Activated naive CD4-positive, alpha-beta T cell treated with anti-CD3 and anti-CD28 coated beads, Interleukin-2, amount 10 ng/mL, durations not matched to agents 7 days and 5 days (primary cell): Measurements from ENCODE around the gene UGT1A4.

Experiments
- CTCF ChIA-PET: fragments of 350-600 bp; sonication (Branson Sonifier 250); formaldehyde crosslinking; loops from one replicate; lab custom pipeline; 2021; ENCODE audit warnings: antibody characterized with exemption; lab: Charles Lee
- DNase-seq: peaks from one replicate; pipeline ENCODE4 v3.0.0-alpha.2; 2020
- H3K27ac Mint-ChIP-seq: one replicate; pipeline ENCODE4 v1.8.0; 2021; ENCODE audit warnings: mild to moderate bottlenecking, moderate library complexity, mixed read lengths
- H3K27me3 Mint-ChIP-seq: one replicate; pipeline ENCODE4 v1.8.0; 2021; ENCODE audit warnings: mild to moderate bottlenecking, mixed read lengths
- H3K36me3 Mint-ChIP-seq: one replicate; pipeline ENCODE4 v1.8.0; 2021; ENCODE audit warnings: mixed read lengths
- H3K4me1 Mint-ChIP-seq: one replicate; pipeline ENCODE4 v1.8.0; 2021; ENCODE audit warnings: mixed read lengths
- H3K4me3 Mint-ChIP-seq: one replicate; pipeline ENCODE4 v1.8.0; 2021; ENCODE audit warnings: mild to moderate bottlenecking, moderate library complexity, mixed read lengths
- H3K9me3 Mint-ChIP-seq: one replicate; pipeline ENCODE4 v1.8.0; 2021; ENCODE audit warnings: mixed read lengths

The UGT1A4 gene

DNA sequence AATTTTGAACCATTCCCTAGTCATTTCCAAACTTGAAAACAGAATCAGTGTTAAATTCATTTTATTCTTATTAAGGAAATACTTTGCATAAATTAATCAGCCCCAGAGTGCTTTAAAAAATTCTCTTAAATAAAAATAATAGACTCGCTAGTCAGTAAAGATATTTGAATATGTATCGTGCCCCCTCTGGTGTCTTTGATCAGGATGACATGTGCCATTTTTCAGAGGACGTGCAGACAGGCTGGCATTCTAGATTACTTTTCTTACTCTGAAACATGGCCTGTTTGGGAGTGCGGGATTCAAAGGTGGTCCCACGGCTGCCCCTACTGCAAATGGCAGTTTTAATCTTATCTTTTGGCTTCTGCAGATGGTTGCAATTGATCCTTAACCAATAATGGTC is 54.0 kb downstream of the UGT1A4 start:
- Mint-ChIP-seq H3K4me3 (no peak overlapping the region), H3K9me3 (peaks cover 4% of the 10 kb centered on the region), H3K4me1 (no peaks in the 10 kb centered on the region), H3K27ac (no peak overlapping the region), H3K27me3 (peaks cover 9% of the 10 kb centered on the region), H3K36me3 (no peaks in the 10 kb centered on the region)
- DNase-seq, result no peak
- CTCF ChIA-PET, result no interaction called here

DNA sequence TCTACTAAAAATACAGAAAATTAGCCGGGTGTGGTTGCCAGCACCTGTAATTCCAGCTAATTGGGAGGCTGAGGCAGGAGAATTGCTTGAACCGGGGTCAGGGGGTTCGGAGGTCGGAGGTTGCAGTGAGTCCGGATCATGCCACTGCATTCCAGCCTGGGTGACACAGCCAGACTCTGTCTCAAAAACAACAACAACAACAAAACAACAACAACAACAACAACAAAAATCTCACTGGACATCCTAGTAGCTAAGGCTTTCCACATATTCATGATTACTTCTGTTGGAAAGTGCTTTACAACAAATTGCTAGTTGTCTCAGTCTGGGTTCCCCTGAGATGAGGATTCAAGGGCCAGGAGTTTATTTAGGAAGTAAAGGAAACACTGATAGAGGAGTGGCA is 55.3 kb downstream of the UGT1A4 start:
- Mint-ChIP-seq H3K27me3 (peaks cover 9% of the 10 kb centered on the region), H3K36me3 (no peaks in the 10 kb centered on the region), H3K4me3 (no peak overlapping the region), H3K4me1 (no peaks in the 10 kb centered on the region), H3K9me3 (peaks cover 4% of the 10 kb centered on the region), H3K27ac (no peak overlapping the region)
- no peak for DNase-seq
- CTCF ChIA-PET, result no interaction called here

DNA sequence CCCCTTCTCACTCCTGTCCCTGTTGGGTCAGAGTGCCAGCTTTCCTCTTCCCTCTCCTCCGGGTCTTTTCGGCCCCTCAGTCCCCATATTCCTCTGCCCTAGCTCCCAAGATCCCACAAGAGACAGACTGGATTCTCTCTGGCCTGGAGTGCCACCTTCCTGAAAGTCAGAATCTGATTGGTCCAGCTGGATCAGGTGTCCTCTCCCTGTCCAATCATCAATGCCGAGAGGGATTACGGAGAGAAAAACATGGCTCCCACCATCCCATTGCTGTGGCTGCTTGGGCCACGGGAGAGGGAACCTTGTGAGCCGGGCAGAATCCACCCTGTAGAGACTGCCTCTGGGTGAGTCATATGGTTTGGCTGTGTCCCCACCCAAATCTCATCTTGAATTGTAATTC is 56.9 kb downstream of the UGT1A4 start:
- CTCF ChIA-PET, result no interaction called here
- no peaks in the 10 kb centered on the region for H3K36me3 Mint-ChIP-seq
- no peak overlapping the region for H3K27ac Mint-ChIP-seq

DNA sequence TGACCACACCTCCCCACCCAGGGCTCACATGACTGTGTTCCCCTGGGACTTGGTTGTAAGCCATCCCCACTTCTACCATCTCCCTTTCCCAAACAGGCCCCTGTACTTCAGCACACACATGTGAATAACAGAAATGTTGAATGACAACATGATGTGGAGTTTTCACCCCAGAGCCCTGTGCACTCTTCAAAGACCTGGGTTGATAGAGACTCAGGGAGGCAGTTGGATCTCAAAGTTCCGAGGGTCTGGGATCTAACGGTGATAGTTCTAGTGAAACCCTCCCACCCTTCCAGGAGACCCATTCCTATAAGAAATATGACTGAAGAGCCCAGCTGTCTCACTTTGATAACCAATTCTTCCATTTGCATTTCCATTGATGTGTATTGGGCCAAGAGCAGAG is 59.5 kb downstream of the UGT1A4 start, which contains the start of gene MROH2A:
MROH2A (plus strand) TSS at position 301 of the 400 bp plus-strand sequence. CDS start 1,029 bp downstream, outside the sequence.
- Mint-ChIP-seq H3K4me3 (no peak within 1 kb of the TSS), H3K4me1 (no peaks in the 10 kb centered on the region), H3K9me3 (peaks cover 4% of the 10 kb centered on the region), H3K27ac (no peak within 1 kb of the TSS), H3K36me3 (no peaks in the 10 kb centered on the region), H3K27me3 (peaks cover 4% of the 10 kb centered on the region)
- CTCF ChIA-PET, result no interaction called here
- no peak for DNase-seq

More for the DNA sequence above, 56.9 kb downstream of the UGT1A4 start:
- no peak for DNase-seq
- peaks cover 4% of the 10 kb centered on the region for H3K9me3 Mint-ChIP-seq
- peaks cover 9% of the 10 kb centered on the region for H3K27me3 Mint-ChIP-seq
- no peak overlapping the region for H3K4me3 Mint-ChIP-seq
- H3K4me1 Mint-ChIP-seq, result no peaks in the 10 kb centered on the region

DNA sequence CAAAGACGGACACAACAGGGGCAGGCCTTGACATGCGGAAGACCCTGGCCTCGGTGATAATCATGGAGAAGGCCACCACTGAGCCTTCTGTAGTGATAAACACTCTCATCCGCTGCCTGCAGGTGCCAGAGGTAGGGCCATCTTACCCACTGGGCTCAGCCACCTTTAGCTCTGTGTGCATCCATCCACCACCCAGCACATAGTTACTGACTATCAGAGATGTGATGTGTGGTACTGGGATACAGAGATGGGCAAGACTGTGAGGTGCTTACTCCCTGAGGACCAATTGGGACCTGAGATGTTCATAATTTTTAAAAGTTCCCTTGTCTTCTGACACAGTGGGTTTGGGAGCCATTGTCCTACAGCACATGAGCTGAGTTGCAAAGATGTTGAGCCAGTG is 61.2 kb downstream of the UGT1A4 start:
- peaks cover 4% of the 10 kb centered on the region for H3K27me3 Mint-ChIP-seq
- H3K9me3 Mint-ChIP-seq, result peaks cover 4% of the 10 kb centered on the region
- DNase-seq, result no peak
- no peak overlapping the region for H3K27ac Mint-ChIP-seq
- H3K4me1 Mint-ChIP-seq, result no peaks in the 10 kb centered on the region
- no peak overlapping the region for H3K4me3 Mint-ChIP-seq
- no peaks in the 10 kb centered on the region for H3K36me3 Mint-ChIP-seq
- CTCF ChIA-PET, result no interaction called here

DNA sequence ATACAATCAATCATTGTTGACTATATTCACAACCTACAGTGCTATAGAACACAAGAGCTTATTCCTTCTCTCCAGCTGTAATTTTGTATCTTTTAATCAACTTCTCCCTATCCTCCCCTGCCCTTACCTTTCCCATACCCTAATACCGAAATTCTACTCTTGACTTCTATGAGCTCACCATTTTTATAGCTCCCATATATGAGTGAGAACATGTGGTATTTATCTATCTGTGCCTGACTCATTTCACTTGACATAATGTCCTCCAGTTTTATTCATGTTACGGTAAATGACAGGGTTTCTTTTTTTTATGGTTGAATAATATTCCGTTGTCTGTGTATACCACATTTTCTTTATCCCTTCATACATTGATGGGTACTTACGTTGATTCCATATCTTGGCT is 62.2 kb downstream of the UGT1A4 start:
- no peak overlapping the region for H3K27ac Mint-ChIP-seq
- no peaks in the 10 kb centered on the region for H3K27me3 Mint-ChIP-seq
- no peaks in the 10 kb centered on the region for H3K36me3 Mint-ChIP-seq
- DNase-seq, result no peak
- no peak overlapping the region for H3K4me3 Mint-ChIP-seq
- peaks cover 4% of the 10 kb centered on the region for H3K9me3 Mint-ChIP-seq
- CTCF ChIA-PET, result interaction anchor here (0.6 kb wide), 1 partner anchor 1066 kb away, joined by 4 read pairs; no protein-coding TSS in a partner anchor
- no peaks in the 10 kb centered on the region for H3K4me1 Mint-ChIP-seq

DNA sequence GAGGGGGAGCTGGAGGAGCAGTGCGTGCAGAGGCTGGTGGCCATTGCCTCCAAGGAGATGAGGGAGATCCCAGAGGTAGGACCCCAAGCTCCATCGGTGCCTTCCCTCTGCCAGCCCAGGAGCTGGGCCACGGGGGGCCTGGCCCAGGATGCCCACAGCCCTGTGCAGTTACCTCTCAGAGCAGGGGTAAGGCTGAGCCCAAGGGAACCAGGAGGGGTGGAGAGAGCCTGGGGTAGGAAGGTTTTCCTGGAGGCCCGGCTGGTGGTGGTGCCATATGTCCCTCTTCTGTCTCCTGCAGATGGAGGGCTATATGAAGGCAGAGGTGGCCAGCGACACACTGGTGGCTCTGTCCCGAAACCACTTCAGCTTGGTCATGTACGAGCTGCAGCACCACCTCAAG is 71.0 kb downstream of the UGT1A4 start:
- Mint-ChIP-seq H3K4me3 (no peak overlapping the region), H3K27ac (no peak overlapping the region), H3K9me3 (no peaks in the 10 kb centered on the region), H3K36me3 (no peaks in the 10 kb centered on the region), H3K4me1 (no peaks in the 10 kb centered on the region), H3K27me3 (no peaks in the 10 kb centered on the region)
- DNase-seq, result no peak
- CTCF ChIA-PET, result no interaction called here

DNA sequence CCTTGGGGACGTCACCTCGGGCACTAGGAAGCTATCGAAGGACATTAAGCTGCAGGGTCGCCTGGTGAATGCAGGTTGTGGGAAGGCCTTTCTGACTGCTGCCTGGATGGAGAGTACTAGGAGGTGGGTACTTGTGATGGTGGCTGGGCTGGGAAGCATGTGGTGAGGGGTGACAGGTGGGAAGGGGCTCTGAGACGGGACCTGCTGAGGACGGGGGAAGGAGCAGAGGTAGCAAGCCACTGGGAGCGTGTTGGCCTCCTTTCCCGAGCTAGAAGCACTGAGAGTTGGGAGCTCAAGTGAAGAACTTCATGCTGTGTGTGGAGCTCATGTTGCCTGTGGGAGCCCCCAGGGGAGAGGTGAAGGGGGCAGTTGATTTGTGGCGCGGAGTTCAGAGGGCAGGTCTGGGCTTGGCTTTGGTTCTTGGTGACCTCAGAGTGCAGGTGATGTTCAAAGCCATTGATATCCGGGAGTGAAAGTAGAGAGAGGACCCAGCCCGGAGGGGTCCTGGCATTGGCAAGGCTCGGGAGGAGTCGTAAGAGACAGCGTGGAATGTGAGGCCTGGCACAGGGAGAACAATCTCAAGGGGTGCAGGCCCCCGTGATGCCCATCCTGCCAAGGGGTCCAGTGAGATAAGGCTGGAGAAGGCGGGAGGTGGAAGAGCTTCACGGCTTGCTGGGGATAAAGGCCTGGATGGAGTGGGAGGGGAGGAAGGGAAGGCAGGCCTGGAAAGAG is 72.8 kb downstream of the UGT1A4 start:
- no peaks in the 10 kb centered on the region for H3K27me3 Mint-ChIP-seq
- no peak overlapping the region for H3K27ac Mint-ChIP-seq
- H3K4me1 Mint-ChIP-seq, result no peaks in the 10 kb centered on the region
- H3K4me3 Mint-ChIP-seq, result no peak overlapping the region
- no peak for DNase-seq
- CTCF ChIA-PET, result no interaction called here
- H3K9me3 Mint-ChIP-seq, result no peaks in the 10 kb centered on the region
- H3K36me3 Mint-ChIP-seq, result no peaks in the 10 kb centered on the region

DNA sequence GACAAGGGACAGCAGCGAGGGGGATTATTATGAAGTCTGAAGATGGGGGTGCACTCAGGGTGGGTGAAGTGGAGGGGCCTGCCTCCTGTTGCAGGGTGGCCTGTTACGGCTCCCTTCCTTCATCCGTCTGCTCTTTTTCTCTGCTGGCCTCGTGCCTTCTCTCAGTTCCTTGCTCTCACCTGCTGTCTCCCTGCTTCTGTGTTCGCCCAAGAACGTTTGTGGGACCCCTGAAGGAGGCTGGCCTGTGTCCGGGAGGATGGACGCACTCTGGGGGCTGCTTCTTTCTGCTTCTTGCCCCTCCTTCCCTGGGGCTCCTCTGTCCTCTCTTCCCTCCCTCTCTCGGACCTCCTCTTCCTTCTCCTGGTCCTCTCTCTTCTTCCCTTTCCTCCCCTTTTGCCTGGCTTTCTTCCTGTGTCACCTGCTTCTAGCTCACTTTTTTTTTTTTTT is 73.4 kb downstream of the UGT1A4 start:
- Mint-ChIP-seq H3K27ac (no peak overlapping the region), H3K4me1 (no peaks in the 10 kb centered on the region), H3K36me3 (no peaks in the 10 kb centered on the region), H3K9me3 (no peaks in the 10 kb centered on the region), H3K27me3 (no peaks in the 10 kb centered on the region), H3K4me3 (no peak overlapping the region)
- no peak for DNase-seq
- CTCF ChIA-PET, result no interaction called here

DNA sequence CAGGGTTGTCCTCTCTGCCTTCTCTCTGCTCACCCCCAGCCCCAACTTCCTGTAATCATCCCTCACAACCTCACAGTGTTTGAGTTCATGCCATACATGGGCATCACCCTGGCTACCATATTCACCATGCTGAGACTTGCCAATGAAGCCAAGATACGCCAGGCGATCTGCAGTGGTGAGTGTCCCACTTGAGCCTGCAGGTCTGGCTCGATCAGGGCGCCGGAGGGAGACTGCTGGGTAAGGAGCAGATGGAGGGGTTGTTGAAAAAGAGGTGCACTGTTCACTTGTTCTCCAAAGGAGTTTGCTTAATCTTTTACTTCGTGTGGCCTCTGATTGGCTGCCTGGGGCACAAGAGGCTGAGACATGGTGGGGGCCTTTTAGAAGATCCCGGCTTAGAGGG is 74.2 kb downstream of the UGT1A4 start:
- no peak overlapping the region for H3K27ac Mint-ChIP-seq
- CTCF ChIA-PET, result no interaction called here
- H3K27me3 Mint-ChIP-seq, result no peaks in the 10 kb centered on the region
- DNase-seq, result no peak
- H3K36me3 Mint-ChIP-seq, result no peaks in the 10 kb centered on the region
- no peak overlapping the region for H3K4me3 Mint-ChIP-seq
- no peaks in the 10 kb centered on the region for H3K9me3 Mint-ChIP-seq
- H3K4me1 Mint-ChIP-seq, result no peaks in the 10 kb centered on the region

DNA sequence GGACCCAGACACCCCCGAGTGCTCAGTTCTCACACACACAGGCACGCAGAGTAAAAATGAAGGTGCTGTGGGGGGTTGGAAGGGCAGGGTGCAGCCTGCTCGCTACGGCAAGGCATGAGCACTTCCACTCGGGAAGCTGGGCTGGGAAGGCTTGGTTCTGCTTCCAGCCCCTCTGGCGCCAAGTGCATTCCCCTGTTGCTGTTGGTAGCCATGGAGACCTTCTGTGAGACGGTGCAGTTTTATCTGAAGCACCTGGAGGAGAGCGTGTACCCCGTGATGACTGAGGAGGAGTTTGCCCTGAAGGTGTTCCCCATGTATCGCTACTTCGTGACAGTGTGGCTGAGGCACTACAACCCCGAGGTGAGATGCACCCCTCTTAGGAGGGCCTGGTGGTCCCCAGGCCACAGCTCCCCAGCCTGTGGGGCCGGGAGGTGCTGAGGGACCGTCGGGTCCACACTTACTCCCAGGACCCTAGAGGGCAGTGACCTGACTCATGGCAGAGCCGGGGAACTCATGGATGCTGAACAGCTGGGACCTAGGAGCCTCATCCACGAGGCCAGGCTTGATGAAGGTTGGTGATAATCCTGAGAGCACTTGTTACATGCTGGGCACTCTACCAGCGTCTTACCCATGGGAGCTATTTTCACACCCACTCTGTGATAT is 75.1 kb downstream of the UGT1A4 start:
- no peak for DNase-seq
- Mint-ChIP-seq H3K4me1 (no peaks in the 10 kb centered on the region), H3K27ac (no peak overlapping the region), H3K4me3 (no peak overlapping the region), H3K36me3 (no peaks in the 10 kb centered on the region), H3K27me3 (peaks cover 1% of the 10 kb centered on the region), H3K9me3 (no peaks in the 10 kb centered on the region)
- CTCF ChIA-PET, result no interaction called here

DNA sequence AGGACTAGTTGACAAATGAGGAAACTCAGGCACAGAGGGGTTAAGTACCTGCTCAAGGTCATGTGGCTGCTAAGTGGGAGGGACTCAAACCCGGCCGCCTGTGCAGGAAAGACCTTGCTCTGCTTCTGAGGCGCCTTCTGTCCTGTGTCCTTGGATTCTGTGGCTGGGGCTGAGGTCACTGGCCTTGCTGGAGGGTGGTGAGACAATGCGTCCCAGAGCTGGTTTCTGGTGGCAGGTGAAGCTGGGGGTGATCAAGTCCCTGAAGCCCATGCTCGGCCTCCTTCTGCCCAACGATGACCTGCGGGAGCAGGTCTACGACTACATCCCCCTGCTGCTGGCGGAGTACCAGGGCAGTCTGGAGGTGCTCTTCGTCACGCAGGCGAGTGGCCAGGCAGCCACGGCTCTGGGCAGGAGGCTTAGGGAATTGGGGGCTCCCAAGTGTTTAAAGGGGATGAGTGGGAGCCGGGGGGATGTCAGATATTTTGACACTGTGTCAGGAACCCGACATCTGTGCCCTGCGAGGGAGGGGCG is 75.7 kb downstream of the UGT1A4 start:
- Mint-ChIP-seq H3K9me3 (no peaks in the 10 kb centered on the region), H3K4me3 (no peak overlapping the region), H3K27me3 (peaks cover 6% of the 10 kb centered on the region), H3K4me1 (no peaks in the 10 kb centered on the region), H3K27ac (no peak overlapping the region), H3K36me3 (no peaks in the 10 kb centered on the region)
- CTCF ChIA-PET, result no interaction called here
- no peak for DNase-seq

DNA sequence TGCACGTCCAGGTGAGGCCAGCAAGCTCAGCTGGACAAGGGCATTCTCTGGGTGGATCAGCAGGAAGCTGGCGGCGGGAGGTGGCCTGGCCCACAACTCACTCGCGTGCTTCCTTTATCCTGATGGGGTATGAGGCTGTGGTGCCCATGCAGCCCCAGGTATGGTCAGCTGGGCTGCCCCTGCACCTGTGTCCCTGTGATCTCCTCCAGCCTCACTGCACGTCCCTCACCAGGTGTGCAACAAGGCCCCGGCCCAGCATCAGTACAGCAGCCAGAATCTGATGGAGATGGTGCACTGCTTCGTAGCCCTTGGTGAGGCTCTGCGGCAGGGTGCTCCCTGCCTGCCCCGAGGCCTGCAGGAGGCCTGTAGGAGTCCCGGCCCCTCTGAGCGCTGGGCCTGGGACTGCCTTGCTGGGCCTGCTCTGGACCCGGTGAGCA is 77.2 kb downstream of the UGT1A4 start:
- H3K4me3 Mint-ChIP-seq, result no peak overlapping the region
- CTCF ChIA-PET, result no interaction called here
- no peak for DNase-seq

DNA sequence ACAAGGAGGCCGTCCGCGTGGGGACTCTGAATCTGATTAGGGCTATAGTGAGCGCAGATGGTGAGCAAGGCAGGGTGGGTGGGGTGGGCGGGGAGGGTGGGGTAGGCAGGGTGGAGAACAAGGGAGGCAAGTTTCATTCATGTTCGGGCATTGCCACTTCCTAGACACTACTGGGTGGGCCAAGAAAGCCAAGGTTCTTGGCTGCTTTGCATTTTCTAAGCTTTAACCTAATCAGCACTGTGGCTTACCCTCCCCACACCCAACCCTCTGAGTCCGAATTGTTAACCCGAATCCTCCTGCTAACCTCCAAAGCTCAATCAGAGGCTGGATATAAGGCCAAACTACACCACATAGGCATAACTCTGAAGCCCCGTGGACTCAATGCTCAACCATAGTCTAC is 77.7 kb downstream of the UGT1A4 start:
- Mint-ChIP-seq H3K36me3 (no peaks in the 10 kb centered on the region), H3K9me3 (no peaks in the 10 kb centered on the region), H3K27me3 (peaks cover 6% of the 10 kb centered on the region), H3K27ac (no peak overlapping the region), H3K4me1 (no peaks in the 10 kb centered on the region), H3K4me3 (no peak overlapping the region)
- DNase-seq, result no peak
- CTCF ChIA-PET, result no interaction called here

More for the DNA sequence above, 77.2 kb downstream of the UGT1A4 start:
- no peaks in the 10 kb centered on the region for H3K4me1 Mint-ChIP-seq
- H3K27me3 Mint-ChIP-seq, result peaks cover 6% of the 10 kb centered on the region
- H3K36me3 Mint-ChIP-seq, result no peaks in the 10 kb centered on the region
- no peak overlapping the region for H3K27ac Mint-ChIP-seq
- H3K9me3 Mint-ChIP-seq, result no peaks in the 10 kb centered on the region
